ENCODE data around the gene CDH16. TPM values are rescaled to one million over a fixed set of nuclear protein-coding genes. Genes with fewer than 3 reads are reported as not detected.
A peak's percentile ranks its signal among the peaks of the same experiment; 100 is the strongest.

The CDH16 gene
- total and polyA plus RNA-seq, 2 of the 13 experiments (the other 11 are each of a cell fraction or from before 2014, with no cell fraction given), result 2.7 to 3.9 TPM

DNA sequence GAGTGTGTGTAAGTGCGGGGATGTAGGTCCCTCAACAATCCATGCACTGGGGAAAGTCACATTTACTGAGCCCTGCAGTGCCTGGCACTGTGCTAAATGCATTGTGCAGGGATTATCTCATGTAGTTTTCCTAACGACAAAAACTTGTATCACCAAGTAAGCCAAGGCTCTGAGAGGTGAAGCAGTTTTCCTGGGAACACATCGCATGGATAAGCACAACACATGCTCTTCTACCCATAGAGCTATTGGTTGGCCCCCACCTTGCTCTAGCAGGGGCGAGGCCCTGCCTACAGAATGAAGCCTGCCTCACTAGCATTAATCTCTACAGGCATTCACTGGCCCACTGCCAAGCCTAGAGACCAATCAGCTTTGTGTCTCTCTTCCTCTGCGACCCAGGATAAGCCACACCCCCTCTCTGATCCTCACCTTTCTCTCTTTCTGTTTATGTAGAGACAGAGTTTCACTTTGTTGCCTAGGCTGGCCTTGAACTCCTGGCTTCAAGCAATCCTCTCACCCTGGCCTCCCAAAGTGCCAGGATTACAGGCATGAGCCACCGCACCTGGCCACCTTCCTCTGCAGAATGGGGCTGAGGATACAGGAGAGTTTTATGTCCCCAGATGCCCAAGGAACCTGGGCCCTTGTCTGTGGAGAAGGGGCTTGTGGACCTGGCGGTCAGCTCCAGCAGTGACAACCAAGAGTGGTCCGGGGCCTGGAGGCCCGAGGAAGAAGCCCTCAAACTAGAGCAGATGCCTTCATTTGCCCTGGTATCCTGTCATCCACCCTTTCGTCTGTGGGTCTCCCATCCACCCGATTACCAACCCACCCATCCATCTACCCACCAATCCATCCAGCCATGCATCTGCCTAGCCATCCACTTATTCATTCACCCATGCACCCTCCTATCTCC, 12.8 kb downstream of the CDH16 start (continued):
- TF ChIP-seq GMEB1 (CRISPR knock-in tag; IDR thresholded peaks at IDR 0.05; ENCODE audit: borderline replicate concordance) (peak; percentile 27; the same call in 1 of the 2 replicates), GLMP (CRISPR knock-in tag; IDR thresholded peaks at IDR 0.05; ENCODE audit: borderline replicate concordance) (no peak), MEF2D (CRISPR knock-in tag; IDR thresholded peaks at IDR 0.05) (peak; percentile 78; the same call in 1 of the 2 replicates), KAT2B (IDR thresholded peaks at IDR 0.05; ENCODE audit: borderline replicate concordance, low read depth, low read length) (no peak), RFX3 (CRISPR knock-in tag; IDR thresholded peaks at IDR 0.05) (no peak), PLRG1 (conservative IDR thresholded peaks at IDR 0.05) (no peak), ZFP62 (CRISPR knock-in tag; IDR thresholded peaks at IDR 0.05) (no peak), ZNF430 (CRISPR knock-in tag; IDR thresholded peaks at IDR 0.05) (no peak), IRF2 (CRISPR knock-in tag; IDR thresholded peaks at IDR 0.05) (peak; percentile 84; the same call in 1 of the 2 replicates), ATF4 (CRISPR knock-in tag; IDR thresholded peaks at IDR 0.05) (peak in 1 of 2 experiments; percentile 51; a peak in 1 of 4 replicates), ZNF543 (CRISPR knock-in tag; IDR thresholded peaks at IDR 0.05) (no peak), TMF1 (CRISPR knock-in tag; IDR thresholded peaks at IDR 0.05; ENCODE audit: low read depth) (no peak), USF2 (IDR thresholded peaks at IDR 0.05; ENCODE audit: low read depth, low read length) (no peak), USF2 (CRISPR knock-in tag; IDR thresholded peaks at IDR 0.05; ENCODE audit: borderline replicate concordance) (no peak; the same call in 1 of the 2 replicates), NR2F1 (CRISPR knock-in tag; IDR thresholded peaks at IDR 0.05) (peak; percentile 65 to 75; a peak in 3 of 4 replicates), KMT2A (CRISPR knock-in tag; IDR thresholded peaks at IDR 0.05) (no peak), MEIS1 (CRISPR knock-in tag; IDR thresholded peaks at IDR 0.05; ENCODE audit: borderline replicate concordance) (no peak), POLR2A (IDR thresholded peaks at IDR 0.05; ENCODE audit: insufficient read depth in 1 of 2, low read depth in 2 of 2, low read length in 2 of 2) (peak; percentile 54 to 66), TGIF2 (CRISPR knock-in tag; IDR thresholded peaks at IDR 0.05) (no peak)
- TF ChIP-seq, protein P1, sequence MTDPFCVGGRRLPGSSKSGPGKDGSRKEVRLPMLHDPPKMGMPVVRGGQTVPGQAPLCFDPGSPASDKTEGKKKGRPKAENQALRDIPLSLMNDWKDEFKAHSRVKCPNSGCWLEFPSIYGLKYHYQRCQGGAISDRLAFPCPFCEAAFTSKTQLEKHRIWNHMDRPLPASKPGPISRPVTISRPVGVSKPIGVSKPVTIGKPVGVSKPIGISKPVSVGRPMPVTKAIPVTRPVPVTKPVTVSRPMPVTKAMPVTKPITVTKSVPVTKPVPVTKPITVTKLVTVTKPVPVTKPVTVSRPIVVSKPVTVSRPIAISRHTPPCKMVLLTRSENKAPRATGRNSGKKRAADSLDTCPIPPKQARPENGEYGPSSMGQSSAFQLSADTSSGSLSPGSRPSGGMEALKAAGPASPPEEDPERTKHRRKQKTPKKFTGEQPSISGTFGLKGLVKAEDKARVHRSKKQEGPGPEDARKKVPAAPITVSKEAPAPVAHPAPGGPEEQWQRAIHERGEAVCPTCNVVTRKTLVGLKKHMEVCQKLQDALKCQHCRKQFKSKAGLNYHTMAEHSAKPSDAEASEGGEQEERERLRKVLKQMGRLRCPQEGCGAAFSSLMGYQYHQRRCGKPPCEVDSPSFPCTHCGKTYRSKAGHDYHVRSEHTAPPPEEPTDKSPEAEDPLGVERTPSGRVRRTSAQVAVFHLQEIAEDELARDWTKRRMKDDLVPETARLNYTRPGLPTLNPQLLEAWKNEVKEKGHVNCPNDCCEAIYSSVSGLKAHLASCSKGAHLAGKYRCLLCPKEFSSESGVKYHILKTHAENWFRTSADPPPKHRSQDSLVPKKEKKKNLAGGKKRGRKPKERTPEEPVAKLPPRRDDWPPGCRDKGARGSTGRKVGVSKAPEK (CRISPR knock-in tag; IDR thresholded peaks at IDR 0.05; ENCODE audit: borderline replicate concordance), result no peak

Data from HepG2 (cell line).